Activated naive CD4-positive, alpha-beta T cell treated with anti-CD3 and anti-CD28 coated beads, Interleukin-2, amount 50 U/mL, for 24 hours (primary cell): ENCODE data around the gene NCOA4.
A peak's percentile ranks its signal among the peaks of the same experiment; 100 is the strongest.
"Not testable (repeated sequence)": the region's sequence is repeated elsewhere in the genome, so short reads cannot be mapped to it uniquely, and the experiment has no call there.

Experiments
- H3K27ac Mint-ChIP-seq: one replicate; pipeline ENCODE4 v1.8.0; 2021; ENCODE audit warnings: mild to moderate bottlenecking, mixed read lengths
- H3K27me3 Mint-ChIP-seq: one replicate; pipeline ENCODE4 v1.8.0; 2021; ENCODE audit warnings: mixed read lengths
- H3K36me3 Mint-ChIP-seq: one replicate; pipeline ENCODE4 v1.8.0; 2021; ENCODE audit warnings: mixed read lengths
- H3K4me1 Mint-ChIP-seq: one replicate; pipeline ENCODE4 v1.8.0; 2021; ENCODE audit warnings: mixed read lengths
- H3K4me3 Mint-ChIP-seq: one replicate; pipeline ENCODE4 v1.8.0; 2021; ENCODE audit warnings: mild to moderate bottlenecking, mixed read lengths
- H3K9me3 Mint-ChIP-seq: one replicate; pipeline ENCODE4 v1.8.0; 2021; ENCODE audit warnings: mixed read lengths

The NCOA4 gene

DNA sequence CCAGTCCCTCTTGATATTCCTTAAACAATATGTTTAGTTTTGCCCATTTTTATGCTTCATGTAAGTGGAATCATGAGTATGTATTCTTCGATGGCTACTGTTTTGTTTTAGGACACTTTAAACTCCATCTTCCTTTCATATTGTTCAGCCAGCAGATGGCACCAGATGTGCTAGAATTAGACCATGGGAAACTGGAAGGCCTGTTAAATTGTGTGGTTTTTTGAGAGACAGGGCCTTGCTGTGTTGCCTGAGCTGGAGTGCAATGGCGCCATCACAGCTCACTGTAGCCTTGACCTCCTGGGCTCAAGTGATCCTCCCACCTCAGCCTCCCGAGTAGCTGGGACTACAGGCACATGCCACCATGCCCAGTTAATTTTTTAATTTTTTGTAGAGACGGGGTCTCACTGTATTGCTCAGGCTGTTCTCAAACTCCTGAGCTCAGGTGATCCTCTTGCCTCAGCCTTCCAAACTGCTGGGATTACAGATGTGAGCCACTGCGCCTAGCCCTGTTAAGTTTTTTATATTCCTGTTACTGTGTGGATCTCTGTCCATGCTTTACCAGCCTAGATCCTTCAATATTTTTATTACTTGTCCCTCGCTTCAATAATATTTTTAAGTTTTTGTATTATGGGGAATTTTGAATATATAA lies 46.8 kb downstream of the NCOA4 start:
- not testable (repeated sequence) for H3K9me3 Mint-ChIP-seq, H3K36me3 Mint-ChIP-seq, H3K27me3 Mint-ChIP-seq, H3K4me1 Mint-ChIP-seq, H3K4me3 Mint-ChIP-seq, H3K27ac Mint-ChIP-seq

DNA sequence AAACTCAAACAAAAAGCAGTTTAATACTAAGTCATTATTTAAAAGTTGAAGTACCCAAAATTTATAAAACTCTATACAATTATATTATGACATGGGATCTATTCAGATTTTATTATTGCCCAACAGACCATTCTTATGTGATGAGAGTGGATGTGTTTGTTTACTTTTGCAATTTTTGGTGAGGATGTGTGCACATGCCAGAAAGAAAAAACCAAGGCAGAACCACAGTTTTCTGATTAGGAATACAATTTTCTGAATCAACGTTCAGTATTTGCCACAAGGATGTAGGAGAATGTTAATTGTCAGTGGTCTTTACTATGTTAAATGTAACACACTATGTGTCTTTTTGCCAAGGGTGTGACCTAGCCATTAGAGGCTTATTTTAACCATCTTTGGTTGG lies 49.1 kb downstream of the NCOA4 start:
- H3K27me3 Mint-ChIP-seq, H3K36me3 Mint-ChIP-seq: not testable (repeated sequence)

DNA sequence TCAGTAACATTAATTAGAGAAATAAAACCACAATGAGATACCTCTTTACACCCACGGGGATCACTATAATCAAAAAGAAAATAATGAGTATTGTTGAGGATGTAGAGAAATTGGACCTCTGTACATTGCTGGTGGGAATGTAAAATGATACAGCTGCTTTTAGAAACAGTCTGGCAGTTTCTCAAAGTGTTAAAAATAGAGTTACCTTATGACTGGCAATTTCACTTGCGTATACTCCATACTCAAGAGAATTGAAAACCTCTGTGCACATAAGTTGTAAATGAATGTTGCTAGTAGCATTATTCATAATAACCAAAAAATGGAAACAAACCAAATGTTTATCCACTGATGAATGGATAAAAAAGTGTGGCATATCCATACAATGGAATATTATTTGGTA lies 51.9 kb downstream of the NCOA4 start:
- peaks cover 17% of the 10 kb centered on the region for H3K4me1 Mint-ChIP-seq
- H3K27me3 Mint-ChIP-seq, H3K9me3 Mint-ChIP-seq: not testable (repeated sequence)

More for the DNA sequence above, 49.1 kb downstream of the NCOA4 start:
- H3K4me3 Mint-ChIP-seq, H3K4me1 Mint-ChIP-seq, H3K27ac Mint-ChIP-seq, H3K9me3 Mint-ChIP-seq: not testable (repeated sequence)

DNA sequence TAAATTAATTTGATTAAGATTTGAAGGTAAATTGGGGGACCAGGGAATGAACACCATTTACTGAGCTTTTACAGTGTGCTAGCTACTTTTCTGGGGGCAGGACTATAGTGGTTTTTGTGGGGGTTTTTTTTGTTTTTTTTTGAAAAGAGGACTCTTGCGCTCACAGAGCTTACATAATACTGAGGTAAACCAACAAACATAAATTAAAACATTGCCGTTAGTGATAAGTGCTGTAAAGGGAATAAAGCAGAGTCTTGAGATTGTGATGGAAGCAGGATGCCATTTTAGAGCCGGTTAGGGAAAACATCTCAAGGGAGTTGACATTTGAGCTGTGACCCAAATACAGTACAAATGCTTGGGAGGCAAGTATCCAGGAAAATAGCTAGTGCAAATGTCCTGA lies 56.4 kb downstream of the NCOA4 start:
- H3K27ac Mint-ChIP-seq, H3K27me3 Mint-ChIP-seq, H3K36me3 Mint-ChIP-seq, H3K9me3 Mint-ChIP-seq: not testable (repeated sequence)
- peaks cover 31% of the 10 kb centered on the region for H3K4me1 Mint-ChIP-seq
- peak overlapping the region; percentile 100 for H3K4me3 Mint-ChIP-seq

More for the DNA sequence above, 51.9 kb downstream of the NCOA4 start:
- not testable (repeated sequence) for H3K4me3 Mint-ChIP-seq, H3K36me3 Mint-ChIP-seq, H3K27ac Mint-ChIP-seq

DNA sequence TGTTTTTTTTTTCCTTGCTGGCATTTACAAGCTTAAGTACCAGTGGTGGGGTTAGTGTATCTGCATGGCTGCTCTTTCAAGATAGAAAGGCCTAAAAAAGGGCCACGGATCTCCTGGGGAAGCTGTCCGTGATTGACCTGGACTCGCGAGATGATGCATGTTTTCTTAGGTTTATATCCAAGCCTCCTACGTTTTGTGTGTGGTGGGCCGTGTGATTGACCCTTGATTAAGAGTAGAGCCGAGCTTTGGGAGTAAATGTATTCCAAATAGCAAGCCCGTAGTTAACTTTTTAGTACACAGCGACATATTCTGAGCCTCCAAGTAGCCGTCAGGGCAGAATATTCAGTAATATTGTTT lies 57.6 kb downstream of the NCOA4 start:
- Mint-ChIP-seq H3K4me1 (peaks cover 39% of the 10 kb centered on the region), H3K4me3 (peak overlapping the region; percentile 100), H3K27ac (peak overlapping the region; percentile 96)
- not testable (repeated sequence) for H3K9me3 Mint-ChIP-seq, H3K27me3 Mint-ChIP-seq, H3K36me3 Mint-ChIP-seq

DNA sequence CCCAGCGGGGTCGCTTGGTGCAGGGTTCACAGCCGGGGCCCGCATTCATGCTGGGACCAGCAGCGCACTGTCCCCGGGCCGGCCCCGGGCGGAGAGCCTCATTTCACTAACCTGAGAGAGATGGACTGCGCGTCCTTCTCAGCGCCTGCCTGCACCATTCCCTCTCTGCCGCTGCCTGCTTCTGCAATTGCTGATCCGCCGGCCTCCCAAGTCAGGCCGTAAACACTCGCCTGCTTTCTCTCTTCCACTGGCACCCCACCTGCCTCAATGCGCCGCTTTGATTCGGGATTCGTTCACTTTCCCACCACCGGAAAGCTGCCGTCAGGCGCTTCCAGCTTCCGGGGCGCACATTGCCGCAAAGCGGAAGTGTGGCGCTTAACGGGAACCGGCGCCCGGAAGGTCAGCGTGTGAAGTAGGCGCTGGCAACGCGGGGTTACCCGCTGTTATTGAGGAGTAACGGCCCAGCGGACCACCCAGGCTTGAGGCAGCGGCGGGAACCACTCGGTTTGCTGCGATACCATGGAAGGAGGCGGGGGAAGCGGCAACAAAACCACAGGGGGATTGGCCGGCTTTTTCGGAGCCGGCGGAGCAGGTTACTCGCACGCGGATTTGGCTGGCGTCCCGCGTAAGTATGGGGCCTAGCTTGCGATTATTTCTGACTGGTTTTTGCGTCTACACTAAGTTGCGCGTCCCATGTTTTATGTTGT lies 58.2 kb downstream of the NCOA4 start, which contains the start of gene TIMM23:
Gene TIMM23 (plus strand): TSS at position 384 of the 707 bp plus-strand sequence. CDS start 136 bp downstream, at position 520.
- H3K4me3 Mint-ChIP-seq = peak within 1 kb of the TSS; percentile 100
- not testable (repeated sequence) for H3K36me3 Mint-ChIP-seq, H3K9me3 Mint-ChIP-seq, H3K27me3 Mint-ChIP-seq
- peaks cover 43% of the 10 kb centered on the region for H3K4me1 Mint-ChIP-seq
- peak within 1 kb of the TSS; percentile 96 for H3K27ac Mint-ChIP-seq

DNA sequence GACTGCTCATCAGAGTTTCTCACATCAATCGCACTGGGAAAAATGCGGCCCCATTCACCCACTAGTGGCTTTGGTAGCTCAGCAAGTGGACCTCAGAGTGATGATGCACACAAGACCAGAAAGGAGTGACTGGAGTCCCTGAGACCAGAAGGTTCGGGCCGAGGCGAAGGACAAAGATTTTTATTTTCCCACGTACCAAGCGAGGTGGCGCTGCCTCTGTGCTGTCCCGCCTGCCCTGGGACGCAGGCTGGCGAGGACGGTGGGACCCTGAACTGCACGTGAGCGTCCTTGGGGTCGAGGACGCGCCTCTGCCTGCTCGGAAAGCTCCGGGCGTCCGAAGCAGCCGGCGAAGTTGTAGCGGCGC lies 58.7 kb downstream of the NCOA4 start:
- not testable (repeated sequence) for H3K27me3 Mint-ChIP-seq
- Mint-ChIP-seq H3K27ac (peak overlapping the region; percentile 92), H3K4me1 (peaks cover 48% of the 10 kb centered on the region)

DNA sequence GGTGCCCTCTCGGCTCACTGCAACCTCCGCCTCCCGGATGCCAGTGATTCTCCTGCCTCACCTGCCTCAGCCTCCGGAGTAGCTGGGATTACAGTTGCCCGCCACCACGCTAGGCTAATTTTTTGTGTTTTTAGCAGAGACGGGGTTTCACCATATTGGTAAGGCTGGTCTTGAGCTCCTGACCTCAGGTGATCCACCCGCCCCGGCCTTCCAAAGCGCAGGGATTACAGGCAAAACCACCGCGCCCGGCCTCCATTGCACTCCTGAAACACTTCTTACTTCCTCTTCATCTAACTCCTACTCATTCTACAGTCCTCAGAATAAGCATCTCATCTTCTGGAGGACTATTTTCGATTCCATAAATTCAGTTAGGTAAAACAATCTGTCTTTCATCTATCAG lies 59.4 kb downstream of the NCOA4 start:
- not testable (repeated sequence) for H3K36me3 Mint-ChIP-seq, H3K9me3 Mint-ChIP-seq, H3K27ac Mint-ChIP-seq, H3K27me3 Mint-ChIP-seq
- Mint-ChIP-seq H3K4me3 (peak overlapping the region; percentile 100), H3K4me1 (peaks cover 53% of the 10 kb centered on the region)

More for the DNA sequence above, 58.7 kb downstream of the NCOA4 start:
- H3K4me3 Mint-ChIP-seq = peak overlapping the region; percentile 100
- H3K36me3 Mint-ChIP-seq, H3K9me3 Mint-ChIP-seq: not testable (repeated sequence)

DNA sequence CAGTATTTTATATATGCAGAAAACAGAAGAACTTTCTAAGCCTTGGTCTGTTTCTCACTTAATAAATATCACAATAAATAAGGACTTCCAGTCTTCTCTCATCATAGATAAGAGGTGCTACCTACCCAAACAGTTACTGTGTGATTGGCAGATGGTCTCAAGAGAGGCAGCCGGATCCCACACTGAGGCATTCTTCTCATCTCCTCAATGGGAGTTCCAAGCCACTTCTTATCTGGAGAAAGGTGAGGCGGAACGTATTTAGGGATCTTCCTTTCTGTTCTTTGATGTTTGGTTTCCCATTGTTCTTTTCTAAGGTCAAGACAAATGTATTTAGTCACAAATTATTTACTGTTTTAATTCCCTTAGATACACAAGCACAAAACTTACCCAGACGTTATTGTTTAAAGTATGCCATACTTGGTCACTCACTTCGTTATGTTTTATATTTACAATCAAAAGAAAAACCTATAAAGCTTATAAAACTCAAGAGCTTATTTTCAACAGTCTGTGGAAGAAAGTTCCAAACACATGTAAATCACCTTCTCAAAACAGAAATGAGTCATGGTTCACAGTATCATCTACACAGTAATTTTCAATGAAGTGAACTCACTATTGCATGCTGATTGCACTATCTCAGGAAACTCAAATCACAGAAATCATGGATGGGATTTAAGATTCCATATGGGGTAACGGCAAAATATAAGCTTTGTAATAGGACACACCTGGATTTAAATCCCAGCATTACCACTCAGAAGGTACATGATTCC lies 67.6 kb downstream of the NCOA4 start:
- not testable (repeated sequence) for H3K36me3 Mint-ChIP-seq, H3K4me3 Mint-ChIP-seq, H3K27me3 Mint-ChIP-seq, H3K9me3 Mint-ChIP-seq, H3K27ac Mint-ChIP-seq
- peaks cover 19% of the 10 kb centered on the region for H3K4me1 Mint-ChIP-seq

DNA sequence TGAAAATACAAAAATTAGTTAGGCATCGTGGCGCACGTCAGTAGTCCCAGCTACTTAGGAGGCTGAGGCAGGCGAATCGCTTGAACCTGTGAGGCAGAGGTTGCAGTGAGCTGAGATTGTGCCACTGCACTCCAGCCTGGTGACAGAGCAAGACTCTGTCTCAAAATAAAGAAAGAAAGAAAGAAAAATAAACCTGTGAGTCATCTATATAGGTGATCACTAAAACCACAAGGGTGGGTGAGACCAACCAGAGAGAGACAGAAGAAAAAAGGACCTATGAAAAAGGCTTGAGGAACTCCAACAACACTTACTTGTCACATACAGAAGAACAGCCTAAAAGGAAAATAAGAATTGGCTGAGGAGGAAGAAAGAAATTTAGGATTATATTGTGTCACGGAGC lies 72.5 kb downstream of the NCOA4 start:
- not testable (repeated sequence) for H3K9me3 Mint-ChIP-seq, H3K4me3 Mint-ChIP-seq, H3K4me1 Mint-ChIP-seq, H3K27ac Mint-ChIP-seq, H3K27me3 Mint-ChIP-seq, H3K36me3 Mint-ChIP-seq

DNA sequence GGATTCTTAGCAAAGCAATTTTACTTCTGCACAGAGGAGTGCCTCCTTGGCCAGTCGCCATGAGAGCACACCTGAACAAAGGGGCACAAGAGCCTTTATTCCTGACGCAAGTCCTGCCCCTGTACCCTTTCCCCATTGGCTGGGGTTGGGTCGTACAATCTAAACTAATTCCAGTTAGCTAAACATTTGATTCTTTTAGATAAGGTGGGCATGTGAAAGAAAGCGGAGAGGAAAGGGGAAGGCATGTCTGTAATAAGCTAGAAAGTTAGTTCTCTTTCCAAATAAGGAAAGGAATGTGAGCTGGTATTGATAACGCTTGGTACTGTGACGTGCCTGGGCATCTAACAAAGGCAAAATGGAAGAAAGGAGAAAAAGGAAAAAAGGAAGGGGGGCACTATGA lies 73.8 kb downstream of the NCOA4 start:
- not testable (repeated sequence) for H3K4me3 Mint-ChIP-seq, H3K27ac Mint-ChIP-seq, H3K27me3 Mint-ChIP-seq, H3K36me3 Mint-ChIP-seq, H3K4me1 Mint-ChIP-seq, H3K9me3 Mint-ChIP-seq
